Measurements from ENCODE around the gene MFN2. TPM values are rescaled to one million over a fixed set of nuclear protein-coding genes. Genes with fewer than 3 reads are reported as not detected.

MFN2 gene
- total and polyA plus RNA-seq, 9 of the 15 experiments (the other 6 are each of a cell fraction or from before 2014, with no cell fraction given), result 10.5 to 158 (median 87.1) TPM

- peak; percentile 22; the same call in 1 of the 2 replicates for TF ChIP-seq VEZF1 (CRISPR knock-in tag; IDR thresholded peaks at IDR 0.05)
- TF ChIP-seq ATF7 (IDR thresholded peaks at IDR 0.05), result 0 out of 2 replicates have a peak, but pooled peaks have one; percentile 18
- no peak for TF ChIP-seq RUNX1 (IDR thresholded peaks at IDR 0.05; ENCODE audit: low read depth)
- 0 out of 2 replicates have a peak, but pooled peaks have one; percentile 29 for TF ChIP-seq ZEB2 (IDR thresholded peaks at IDR 0.05)
- TF ChIP-seq RBFOX2 (IDR thresholded peaks at IDR 0.05; ENCODE audit: low read depth, low read length), result no peak
- TF ChIP-seq CHD4 (IDR thresholded peaks at IDR 0.05; ENCODE audit: insufficient read depth, insufficient replicate concordance, low read depth, low read length, poor library complexity, severe bottlenecking), result no peak
These were observed 34.1 kb downstream of the MFN2 start (continued) for GRCh38 chr1:12014141-12014991.

- Histone ChIP-seq H3K79me2 (ENCODE audit: control insufficient read depth, insufficient read depth, low read length) (peaks cover 8% of the 10 kb centered on the region), H3K27me3 (ENCODE audit: control insufficient read depth in 2 of 2, insufficient read depth in 2 of 2, low read length in 2 of 2) (no peaks in the 10 kb centered on the region), H3K4me3 (no peak overlapping the region), H3K27ac (ENCODE audit: extremely low read depth, low read depth, low read length) (peak overlapping the region; percentile 75), H3K4me2 (ENCODE audit: insufficient read depth, low read length) (peak overlapping the region; percentile 22), H2AFZ (ENCODE audit: low read depth, low read length) (peak overlapping the region; percentile 35), H3K9ac (ENCODE audit: insufficient read depth in 1 of 2, low read depth in 2 of 2, low read length in 2 of 2) (peak overlapping the region in 1 of 2 experiments; percentile 41; a peak in 3 of 4 replicates), H3K9me3 (replicated peaks; ENCODE audit: control insufficient read depth, insufficient read depth, low read depth, low read length) (no peaks in the 10 kb centered on the region), H3K36me3 (ENCODE audit: control insufficient read depth, insufficient read depth, low read length) (peaks cover 43% of the 10 kb centered on the region), H4K20me1 (replicated peaks; ENCODE audit: control insufficient read depth, insufficient read depth, low read length) (no peaks in the 10 kb centered on the region), H3K4me1 (replicated peaks in 1 of 2; ENCODE audit: control insufficient read depth in 2 of 2, insufficient read depth in 2 of 2, low read length in 2 of 2) (peaks cover 38 to 50% of the 10 kb centered on the region in 2 experiments), H3K9me1 (ENCODE audit: control insufficient read depth, insufficient read depth, low read length) (peaks cover 3% of the 10 kb centered on the region)
- ChIA-PET POLR2A (interaction anchor here (0.6 to 5.2 kb wide), 4 partner anchors 10 to 108 kb away, joined by 3 to 23 read pairs (median 8); no protein-coding TSS in a partner anchor), CTCF (ENCODE audit: low intra/inter-chr PET ratio) (interaction anchor here (0.7 kb wide), 1 partner anchor 27 kb away, joined by 4 read pairs; no protein-coding TSS in a partner anchor)
- peak in 1 of 4 experiments; percentile 63 for DNase-seq (ENCODE audit: extremely low read depth in 1 of 4, low spot score in 3 of 4)
- no TSS peak for BruUV-seq (replicated peaks)
- in situ Hi-C loops (cut with MboI) (no loop called here), intact Hi-C loops (cut with micrococcal nuclease) (loop anchor here (5.0 kb wide), 3 partner anchors 62 to 108 kb away; partner anchors contain the start of gene PLOD1)
- no peak for ATAC-seq
- FAIRE-seq, result no peak
- 42% methylated on average over 10 of the region's 10 CpGs for WGBS (ENCODE audit: insufficient coverage, low coverage, missing lambda C conversion rate)
- TF ChIP-seq ZBTB11 (CRISPR knock-in tag; IDR thresholded peaks at IDR 0.05) (no peak), CHD1 (IDR thresholded peaks at IDR 0.05; ENCODE audit: low read length) (no peak), ERF (CRISPR knock-in tag; IDR thresholded peaks at IDR 0.05) (0 out of 2 replicates have a peak, but pooled peaks have one; percentile 2), PTBP1 (IDR thresholded peaks at IDR 0.05; ENCODE audit: low read depth, low read length) (no peak)
These were observed 34.8 kb downstream of the MFN2 start for GRCh38 chr1:12015001-12015491.
